Sigmoid colon (tissue), 4 donors: ENCODE measurements around the gene PRDX5.

ENCODE experiments used
- CTCF ChIP-seq, 4 experiments: fragments of 450-650 bp in 3 of 4; fragments of 200-600 bp in 1 of 4; IDR thresholded peaks; one replicate each; pipeline ENCODE4 v1.5.1; 2016 to 2019; ENCODE audit warnings: antibody characterized with exemption in 4 of 4, mild to moderate bottlenecking in 3 of 4, moderate library complexity in 2 of 4
- EP300 ChIP-seq, 4 donors: sonication (generic); formaldehyde crosslinking; IDR thresholded peaks; one replicate each; pipeline ENCODE4 v1.6.1; 2017; ENCODE audit warnings: antibody characterized with exemption in 4 of 4
- POLR2AphosphoS5 ChIP-seq, 4 donors: sonication (generic); formaldehyde crosslinking; IDR thresholded peaks; one replicate each; pipeline ENCODE4 v1.6.1; 2017; ENCODE audit warnings: antibody characterized with exemption in 4 of 4

GRCh38 chr11:64275841-64276240 lies 42.1 kb upstream of the PRDX5 start:
- TF ChIP-seq CTCF (IDR thresholded peaks at IDR 0.05) (no peak), POLR2AphosphoS5 (IDR thresholded peaks at IDR 0.05) (no peak), EP300 (IDR thresholded peaks at IDR 0.05) (no peak)
